GM20431 (cell line): ENCODE measurements around the gene DNAJC6.

Experiments
- in situ Hi-C: fragments of 300-500 bp; cut with MseI, MboI; formaldehyde crosslinking; loops from one replicate; pipeline ENCODE4 v1.15.0; 2020; ENCODE audit warnings: low sequenced_read_pairs; ENCODE audit not compliant: unreplicated experiment

The DNAJC6 gene

DNA sequence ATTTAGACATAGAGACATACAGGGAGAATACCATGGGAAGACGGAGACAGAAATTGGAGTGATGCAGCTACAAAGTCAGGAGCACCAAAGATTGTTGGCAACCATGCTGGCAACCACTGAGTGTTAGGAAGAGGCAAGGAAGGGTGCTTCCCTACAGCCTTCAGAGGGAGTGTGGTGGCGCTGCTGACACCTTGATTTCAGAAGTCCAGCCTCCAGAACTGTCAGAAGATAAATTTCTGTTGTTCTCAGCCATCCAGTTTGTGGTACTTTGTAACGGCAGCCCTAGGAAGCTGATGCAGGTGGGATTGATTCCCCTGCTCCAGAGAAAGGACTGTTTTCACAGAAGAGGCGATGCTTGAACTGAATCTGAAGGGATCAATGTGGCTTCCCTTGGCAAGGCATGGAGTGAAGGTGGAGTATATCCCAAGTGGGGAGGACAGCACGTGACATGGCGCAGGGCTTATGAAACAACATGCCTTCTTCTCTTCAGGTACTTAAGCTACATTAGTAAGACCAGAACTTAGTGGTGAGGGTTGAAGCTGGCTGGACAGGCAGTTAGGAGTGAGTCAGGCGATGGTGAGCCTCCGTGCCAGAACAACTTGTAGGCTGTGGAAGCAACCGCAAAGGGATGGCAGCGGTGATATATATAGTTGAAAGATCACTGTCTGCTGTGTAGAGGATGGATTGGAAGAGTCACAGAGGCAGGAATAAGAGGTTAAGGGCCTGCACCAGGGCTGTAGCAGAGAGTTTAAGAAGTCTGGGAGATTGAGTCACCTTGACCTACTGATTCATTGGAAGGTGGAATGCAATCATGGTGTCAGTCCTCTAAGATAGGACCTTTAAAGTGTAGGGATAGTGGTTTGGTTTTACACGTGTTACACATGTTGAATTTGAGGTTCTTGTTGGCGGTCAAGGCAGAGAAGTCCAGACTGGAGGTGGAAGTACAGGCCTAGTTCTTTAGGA, 113.2 kb downstream of the DNAJC6 start:
- in situ Hi-C loops, result no loop called here

DNA sequence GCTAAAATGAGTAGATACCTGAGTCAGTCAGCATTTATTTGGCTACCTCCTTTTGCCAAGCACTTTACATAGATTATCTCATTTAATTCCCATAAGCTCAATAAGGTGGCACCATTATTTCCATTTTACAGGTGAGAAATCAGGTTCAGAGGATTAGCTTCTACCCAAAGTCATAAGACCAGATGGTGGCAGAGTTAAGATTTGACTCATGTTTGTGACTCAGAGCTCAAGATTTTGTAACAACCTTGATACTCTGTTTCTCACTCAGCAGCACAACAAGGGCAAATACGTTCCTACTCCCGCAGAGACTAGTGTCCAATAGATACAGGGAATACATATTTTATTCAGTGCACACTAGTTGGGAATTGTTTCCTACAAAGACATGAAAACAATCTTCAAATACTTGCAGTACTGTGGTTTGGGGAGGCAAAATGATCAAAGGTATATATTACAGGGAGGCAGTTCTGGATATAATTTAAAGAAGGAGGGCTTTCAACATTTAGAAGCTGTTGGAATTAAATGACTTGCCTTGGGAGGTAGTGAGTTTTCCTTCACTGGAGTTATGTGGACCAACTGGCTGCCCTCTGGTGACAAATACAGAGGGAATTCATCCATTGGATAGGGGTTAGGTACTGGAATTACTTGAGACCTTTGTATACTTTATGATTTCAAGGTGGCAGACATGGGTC, 114.7 kb downstream of the DNAJC6 start:
- in situ Hi-C loops, result no loop called here

DNA sequence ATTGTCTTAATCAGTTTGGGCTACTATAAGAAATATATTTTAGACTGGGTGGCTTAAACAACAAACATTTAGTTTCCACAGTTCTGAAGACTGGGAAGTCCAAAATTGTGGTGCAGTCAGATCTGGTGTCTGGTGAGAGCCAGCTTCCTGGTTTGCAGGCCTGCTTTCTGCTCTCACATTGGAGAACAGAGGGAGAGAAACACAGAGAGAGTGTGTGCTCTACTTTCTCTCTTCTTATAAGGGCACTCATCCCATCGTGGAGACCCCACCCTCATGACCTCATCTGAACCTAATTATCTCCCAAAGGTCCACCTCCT, 115.2 kb downstream of the DNAJC6 start:
- in situ Hi-C loops, result no loop called here

DNA sequence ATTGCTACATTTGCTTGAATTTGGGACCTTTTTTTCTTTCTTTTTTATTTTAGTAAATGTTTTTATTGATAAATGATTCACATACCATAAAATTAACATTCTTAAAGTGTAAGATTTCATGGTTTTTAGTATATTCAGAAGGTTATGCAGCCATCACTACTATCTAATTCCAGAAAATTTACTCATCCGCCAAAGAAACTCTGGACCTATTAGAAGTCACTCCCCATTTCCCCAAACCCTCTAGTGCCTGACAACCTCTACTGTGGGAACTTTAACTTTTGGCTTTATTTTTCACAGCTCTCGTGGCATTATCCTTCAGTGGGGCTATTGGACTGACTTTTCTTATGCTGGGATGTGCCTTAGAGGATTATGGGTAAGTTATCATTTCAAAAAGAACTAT, 115.7 kb downstream of the DNAJC6 start:
- in situ Hi-C loops, result loop anchor here (25.0 kb wide), 1 partner anchor 262 kb away; no protein-coding TSS in a partner anchor

DNA sequence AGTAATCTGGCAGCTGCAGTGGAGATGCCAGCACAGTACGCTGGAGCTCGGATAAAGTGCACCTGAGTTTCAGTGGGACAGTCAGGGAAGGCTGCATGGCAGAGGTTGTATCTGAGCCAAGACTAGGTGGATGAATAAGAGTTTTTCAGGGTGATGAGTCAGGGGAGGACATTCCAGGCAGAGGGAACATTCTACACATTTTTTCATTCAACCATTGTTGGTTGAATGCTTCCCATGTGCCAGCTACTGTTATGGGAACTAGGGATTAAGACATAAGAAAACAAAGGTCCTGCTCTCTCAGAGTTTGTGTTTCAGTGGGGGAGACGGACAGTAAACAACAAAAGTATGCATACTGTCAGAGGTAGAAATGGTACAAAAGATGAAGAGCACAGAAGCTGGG, 116.4 kb downstream of the DNAJC6 start:
- in situ Hi-C loops, result loop anchor here (25.0 kb wide), 1 partner anchor 262 kb away; no protein-coding TSS in a partner anchor

DNA sequence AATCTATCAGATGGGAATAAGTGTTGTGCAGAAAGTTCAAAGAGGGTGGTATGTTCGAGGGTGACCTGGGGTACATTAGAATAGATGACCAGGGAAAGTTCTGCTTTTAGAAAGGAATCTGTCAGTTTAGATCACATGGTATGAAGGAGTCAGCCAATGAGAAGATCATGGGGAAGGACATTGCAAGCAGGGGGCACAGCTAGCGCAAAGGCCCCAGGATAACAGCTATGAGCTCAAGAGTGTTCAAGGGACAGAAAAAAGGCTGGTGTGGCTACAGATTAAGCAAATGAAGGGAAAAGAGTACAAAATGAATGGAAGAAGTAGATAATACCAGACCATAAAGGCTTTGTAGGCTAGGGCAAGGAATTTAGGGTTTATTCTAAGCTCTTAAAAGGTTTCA, 119.7 kb downstream of the DNAJC6 start:
- in situ Hi-C loops, result loop anchor here (25.0 kb wide), 1 partner anchor 258 kb away; no protein-coding TSS in a partner anchor

DNA sequence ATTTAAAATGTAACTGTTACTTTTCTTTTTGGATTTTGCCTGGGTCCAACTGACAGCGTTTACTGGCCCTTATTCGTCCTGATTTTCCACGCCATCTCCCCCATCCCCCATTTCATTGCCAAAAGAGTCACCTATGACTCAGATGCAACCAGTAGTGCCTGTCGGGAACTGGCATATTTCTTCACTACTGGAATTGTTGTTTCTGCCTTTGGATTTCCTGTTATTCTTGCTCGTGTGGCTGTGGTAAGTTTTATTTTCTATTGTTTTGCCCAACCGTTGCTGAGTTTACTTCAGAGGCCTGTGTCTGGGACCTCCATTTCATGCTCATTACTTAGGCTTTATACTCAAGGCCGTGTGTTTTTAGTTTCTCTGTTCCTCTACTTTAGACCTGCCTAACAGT, 120.5 kb downstream of the DNAJC6 start:
- in situ Hi-C loops, result loop anchor here (25.0 kb wide), 1 partner anchor 257 kb away; no protein-coding TSS in a partner anchor

DNA sequence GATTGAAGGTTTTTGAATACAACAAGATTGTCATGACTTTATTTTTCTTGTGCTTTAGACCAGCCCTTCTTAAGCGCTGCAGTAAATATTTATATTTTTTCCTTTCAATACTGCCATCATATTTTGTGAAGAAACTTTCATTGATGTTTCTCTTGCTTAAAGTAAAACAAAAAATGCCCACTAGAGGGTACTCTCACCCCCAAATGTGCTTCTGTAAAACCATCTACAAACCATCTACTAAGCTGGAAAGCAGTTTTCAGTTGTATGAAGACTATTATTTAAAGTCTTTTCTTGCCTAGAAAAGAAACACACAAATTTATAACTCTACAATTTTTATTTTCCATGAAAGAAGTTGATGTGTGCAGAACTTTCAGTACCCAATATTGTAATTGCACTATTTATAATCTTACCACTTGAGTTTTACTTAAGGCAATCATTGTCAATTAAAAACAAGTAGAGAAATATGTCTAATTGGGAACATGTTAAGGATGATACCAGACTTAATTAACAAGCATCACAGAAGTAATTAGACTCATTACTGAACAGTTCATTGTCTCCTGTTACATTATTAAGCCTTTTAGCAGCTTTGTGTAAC, 121.9 kb downstream of the DNAJC6 start:
- in situ Hi-C loops, result loop anchor here (25.0 kb wide), 1 partner anchor 256 kb away; no protein-coding TSS in a partner anchor

DNA sequence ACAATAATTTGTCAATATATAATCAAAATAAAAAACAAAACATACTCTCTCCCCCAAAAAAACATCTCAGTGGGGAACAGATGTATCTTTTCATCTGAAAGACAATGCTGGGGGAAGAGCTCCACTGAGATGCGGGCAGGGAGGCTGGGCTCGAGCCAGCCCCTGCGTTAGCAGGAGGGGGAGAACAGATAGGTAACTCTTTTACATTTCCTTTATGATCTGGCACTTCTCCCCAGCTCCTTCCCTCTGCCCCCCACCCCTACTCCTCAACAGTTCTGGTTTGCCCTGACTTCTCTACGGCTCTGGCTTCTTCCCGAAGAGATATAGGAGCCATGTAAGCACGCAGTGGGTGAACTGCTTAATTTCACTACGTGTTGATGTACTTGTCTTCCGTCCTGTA, 123.6 kb downstream of the DNAJC6 start:
- in situ Hi-C loops, result loop anchor here (25.0 kb wide), 1 partner anchor 254 kb away; no protein-coding TSS in a partner anchor

DNA sequence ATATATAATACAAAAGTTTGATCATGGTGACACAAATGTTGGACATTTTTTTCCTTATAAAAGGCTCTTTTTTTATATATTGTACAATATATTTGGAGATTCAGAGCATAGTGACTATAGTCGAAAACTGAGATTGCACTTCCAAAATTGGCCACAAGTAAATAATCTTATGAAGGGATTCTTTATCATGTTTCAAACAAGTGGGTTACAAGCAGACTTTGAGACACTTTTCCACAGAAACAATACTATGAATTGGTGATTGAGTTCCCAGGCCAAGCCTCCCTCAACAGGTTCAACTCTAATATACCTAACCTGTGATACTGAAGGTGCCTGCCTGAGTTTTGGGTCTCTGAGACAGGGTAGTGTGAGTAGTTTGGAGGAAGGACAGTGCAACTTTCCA, 124.9 kb downstream of the DNAJC6 start:
- in situ Hi-C loops, result loop anchor here (25.0 kb wide), 1 partner anchor 253 kb away; no protein-coding TSS in a partner anchor

DNA sequence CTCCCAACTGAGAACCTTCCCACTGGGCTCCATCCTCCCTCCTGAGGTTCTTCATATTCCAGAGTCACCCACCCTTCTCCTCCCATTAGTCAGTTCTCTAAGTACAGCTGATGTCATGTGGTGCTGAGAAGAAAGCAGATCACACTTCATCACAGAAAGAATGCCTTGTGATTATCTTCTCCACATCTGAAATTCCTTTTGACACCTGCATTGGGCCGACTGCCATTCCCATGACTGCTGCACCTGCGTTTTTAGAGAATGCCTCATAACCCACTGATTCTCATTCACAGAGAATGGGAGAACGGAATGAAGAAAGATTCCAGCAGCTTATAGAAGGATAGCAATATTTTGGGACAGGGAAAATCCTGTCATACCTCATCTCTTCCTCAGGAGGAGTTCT, 125.4 kb downstream of the DNAJC6 start:
- in situ Hi-C loops, result loop anchor here (25.0 kb wide), 1 partner anchor 253 kb away; no protein-coding TSS in a partner anchor

DNA sequence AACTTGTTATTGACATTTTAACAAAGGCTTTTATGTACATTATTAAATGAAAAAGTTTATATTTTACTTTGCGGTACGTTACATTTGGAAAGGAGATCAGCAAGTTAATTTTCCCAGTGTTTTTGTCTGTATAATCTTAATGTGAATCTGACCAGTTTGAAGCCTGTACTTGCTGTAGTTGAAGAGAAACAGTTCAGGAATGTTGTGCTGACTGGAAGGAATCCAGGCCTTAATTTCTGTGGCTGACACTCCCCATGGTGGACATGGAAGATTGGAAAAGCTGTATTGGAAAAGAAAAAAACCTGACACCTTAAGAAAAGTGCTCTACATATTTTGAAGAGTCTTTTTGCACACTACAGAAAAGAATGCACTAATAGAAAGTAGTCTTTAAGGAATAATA, 126.6 kb downstream of the DNAJC6 start:
- in situ Hi-C loops, result loop anchor here (25.0 kb wide), 1 partner anchor 251 kb away; no protein-coding TSS in a partner anchor

DNA sequence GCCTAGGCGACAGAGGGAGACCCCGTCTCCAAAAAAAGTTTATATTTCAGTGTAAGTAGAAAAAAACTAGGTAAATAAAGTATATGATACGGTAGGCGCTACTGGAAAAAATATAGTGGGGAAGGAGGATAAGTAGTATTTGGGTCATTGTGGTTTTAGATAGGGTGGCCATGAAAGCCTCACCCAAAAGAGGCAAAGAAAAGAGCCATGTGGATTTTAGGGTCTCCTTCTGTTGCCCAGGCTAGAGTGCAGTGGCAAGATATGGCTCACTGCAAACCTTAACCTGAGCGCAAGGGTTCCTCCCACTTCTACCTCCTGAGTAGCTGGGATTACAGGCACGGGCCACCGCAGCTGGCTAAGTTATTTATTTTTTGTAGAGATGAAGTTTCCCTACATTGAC, 128.3 kb downstream of the DNAJC6 start:
- in situ Hi-C loops, result loop anchor here (25.0 kb wide), 1 partner anchor 250 kb away; no protein-coding TSS in a partner anchor

DNA sequence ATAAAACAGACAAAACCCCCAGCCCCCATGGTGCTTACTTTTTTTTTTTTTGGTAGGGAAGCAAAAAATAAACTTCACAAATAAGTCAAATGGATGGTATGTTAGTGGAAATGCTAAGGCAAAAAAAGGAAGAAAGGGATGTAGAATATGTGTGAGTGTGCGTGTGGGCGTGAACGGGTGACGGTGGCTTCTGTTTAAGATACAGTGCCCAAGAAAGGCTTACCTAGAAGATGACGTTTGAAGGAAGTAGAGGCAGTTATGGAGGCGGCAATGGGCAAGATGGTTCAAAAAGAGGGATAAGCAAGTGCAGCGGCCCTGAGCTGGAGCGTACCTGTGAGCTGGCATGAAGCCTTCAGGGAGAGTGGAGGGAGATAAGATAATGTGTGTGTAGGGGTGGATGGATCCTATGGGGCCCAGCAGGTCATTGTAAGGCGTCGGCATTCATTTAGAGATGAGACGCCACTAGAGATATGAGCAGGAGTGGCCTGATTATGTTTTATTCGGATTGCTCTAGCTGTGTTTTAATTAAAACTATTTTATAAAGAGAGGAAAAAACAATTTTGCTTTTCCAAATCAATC, 131.1 kb downstream of the DNAJC6 start:
- in situ Hi-C loops, result loop anchor here (25.0 kb wide), 1 partner anchor 247 kb away; no protein-coding TSS in a partner anchor

DNA sequence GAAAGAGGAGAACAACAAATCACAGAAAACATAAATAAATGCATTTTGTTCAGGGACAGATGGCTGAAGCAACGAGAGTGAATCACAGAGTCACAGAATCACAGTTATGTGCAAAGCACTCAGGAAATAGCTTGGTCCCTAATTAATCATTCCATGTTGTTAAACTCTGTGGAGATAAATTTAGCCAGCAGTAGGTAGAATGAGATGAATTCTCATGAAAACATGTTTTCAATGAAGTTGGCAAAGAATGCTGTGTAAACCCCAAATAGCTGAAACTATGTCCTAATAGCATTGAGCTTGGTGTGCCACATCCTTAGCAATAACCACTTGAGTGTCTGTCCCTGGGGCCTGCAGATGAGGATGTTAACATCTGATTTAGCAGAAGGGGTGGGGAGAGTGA, 131.6 kb downstream of the DNAJC6 start:
- in situ Hi-C loops, result loop anchor here (25.0 kb wide), 1 partner anchor 246 kb away; no protein-coding TSS in a partner anchor

DNA sequence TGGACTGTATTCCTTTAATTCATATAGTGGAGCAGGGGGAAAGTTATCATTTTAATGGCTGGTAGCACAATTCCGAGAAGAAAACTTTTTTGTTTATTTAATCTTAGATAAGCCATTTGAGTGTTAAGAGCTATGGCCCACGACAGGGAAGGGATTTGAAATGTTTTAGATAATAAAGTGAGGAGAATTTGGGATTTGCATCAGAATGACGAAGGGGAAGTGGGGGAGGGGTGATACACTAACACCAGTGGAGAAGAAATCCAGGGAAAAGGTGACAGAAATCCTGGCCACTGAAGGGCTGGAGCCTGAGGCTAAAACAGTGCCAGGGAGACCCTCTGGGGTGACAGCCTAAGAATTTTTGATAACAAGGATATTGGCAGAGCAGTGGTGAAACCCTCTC, 132.1 kb downstream of the DNAJC6 start:
- in situ Hi-C loops, result loop anchor here (25.0 kb wide), 1 partner anchor 246 kb away; no protein-coding TSS in a partner anchor

DNA sequence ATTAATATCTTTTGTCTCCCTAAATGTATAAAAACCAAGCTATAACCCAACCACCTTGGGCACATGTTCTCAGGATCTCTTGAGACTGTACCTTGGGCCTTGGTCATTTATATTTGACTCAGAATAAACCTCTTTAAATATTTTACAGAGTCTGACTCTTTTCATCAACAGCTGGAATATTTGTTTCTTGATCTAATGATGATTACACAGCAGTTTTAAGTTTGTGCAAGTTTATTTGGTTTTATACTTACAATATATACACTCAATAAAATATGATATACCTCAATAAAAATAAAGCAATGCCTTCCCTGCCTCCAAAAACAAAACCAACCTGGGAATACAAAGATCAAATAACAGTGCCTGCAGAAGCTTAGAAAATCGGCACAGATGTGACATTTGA, 133.1 kb downstream of the DNAJC6 start:
- in situ Hi-C loops, result loop anchor here (25.0 kb wide), 1 partner anchor 245 kb away; no protein-coding TSS in a partner anchor

DNA sequence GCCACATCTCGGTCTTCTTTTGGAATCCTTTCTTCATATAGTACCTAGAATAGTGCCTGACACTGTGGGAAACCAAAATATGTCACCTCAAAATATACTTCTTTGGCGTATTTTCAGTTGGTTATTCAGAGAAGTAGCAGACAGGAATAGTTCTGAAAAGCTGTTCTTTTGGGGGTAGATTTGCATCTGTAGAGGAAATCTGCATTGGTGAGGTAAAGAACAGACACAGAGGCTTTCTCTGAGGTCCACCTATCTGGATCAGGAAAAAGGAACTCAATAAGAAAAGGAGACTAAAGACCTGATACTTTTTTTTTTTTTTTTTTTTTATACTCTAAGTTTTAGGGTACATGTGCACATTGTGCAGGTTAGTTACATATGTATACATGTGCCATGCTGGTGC, 134.3 kb downstream of the DNAJC6 start:
- in situ Hi-C loops, result loop anchor here (25.0 kb wide), 1 partner anchor 244 kb away; no protein-coding TSS in a partner anchor

DNA sequence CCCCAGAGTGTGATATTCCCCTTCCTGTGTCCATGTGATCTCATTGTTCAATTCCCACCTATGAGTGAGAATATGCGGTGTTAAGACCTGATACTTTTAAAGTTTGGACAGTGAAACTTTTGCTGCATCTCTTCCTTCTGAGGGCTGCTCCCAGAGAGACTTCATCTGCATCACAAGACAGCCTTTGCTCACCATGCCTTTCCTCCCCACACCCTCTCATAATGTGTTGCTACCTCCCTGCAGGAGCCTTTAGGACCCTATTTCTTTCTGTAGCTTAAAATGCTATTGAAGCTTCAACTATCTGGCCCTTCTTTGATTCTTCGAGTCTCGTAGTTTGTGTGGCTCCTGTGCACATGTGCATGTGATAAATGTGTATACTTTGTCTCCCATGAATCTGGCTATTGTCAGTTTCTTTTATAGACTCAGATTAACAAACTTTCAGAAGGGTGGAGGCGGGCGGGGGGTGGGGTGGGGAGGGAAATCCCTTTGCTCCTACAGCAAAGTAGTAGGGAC, 134.8 kb downstream of the DNAJC6 start:
- in situ Hi-C loops, result loop anchor here (25.0 kb wide), 1 partner anchor 243 kb away; no protein-coding TSS in a partner anchor
